ENCODE results near the gene SLC24A3. TPM values are rescaled to one million over a fixed set of nuclear protein-coding genes. Genes with fewer than 3 reads are reported as not detected.

The SLC24A3 gene
- total RNA-seq, 4 donors from 2014 or later, result 4.2 to 6.4 (median 5.6) TPM

DNA sequence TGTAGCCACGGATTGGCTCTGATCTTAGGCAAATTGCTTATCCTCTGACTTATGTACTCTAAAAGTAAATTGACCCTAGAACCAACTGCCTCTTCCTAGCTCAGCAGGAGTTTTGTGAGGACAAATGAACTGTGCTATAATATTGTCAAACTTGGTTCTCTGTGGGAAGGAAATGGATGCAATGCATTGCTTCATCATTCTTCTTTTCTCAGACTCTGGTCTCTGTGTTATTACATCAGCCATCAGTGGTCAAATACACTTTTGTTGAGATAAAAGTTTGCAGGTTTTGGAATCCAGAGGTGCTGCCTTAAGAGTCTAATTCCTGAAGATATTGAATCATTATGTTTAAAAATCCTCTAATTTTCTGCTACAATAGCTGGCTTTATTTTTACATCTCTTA, 64.9 kb downstream of the SLC24A3 start:
- no peaks in the 10 kb centered on the region for H3K9me3 ChIP-seq
- no peak overlapping the region for H3K27ac ChIP-seq
- H3K4me3 ChIP-seq, result no peak overlapping the region
- TF ChIP-seq EP300 (IDR thresholded peaks at IDR 0.05) (no peak), POLR2AphosphoS5 (IDR thresholded peaks at IDR 0.05) (no peak), POLR2A (IDR thresholded peaks at IDR 0.05) (no peak), CTCF (IDR thresholded peaks at IDR 0.05) (no peak)
- 65% methylated on average over 1 of the region's 1 CpG for WGBS
- H3K36me3 ChIP-seq, result no peaks in the 10 kb centered on the region
- no peak for DNase-seq (ENCODE audit: low spot score in 2 of 2)
- no peaks in the 10 kb centered on the region for H3K27me3 ChIP-seq
- H3K4me1 ChIP-seq, result peaks cover 33% of the 10 kb centered on the region

DNA sequence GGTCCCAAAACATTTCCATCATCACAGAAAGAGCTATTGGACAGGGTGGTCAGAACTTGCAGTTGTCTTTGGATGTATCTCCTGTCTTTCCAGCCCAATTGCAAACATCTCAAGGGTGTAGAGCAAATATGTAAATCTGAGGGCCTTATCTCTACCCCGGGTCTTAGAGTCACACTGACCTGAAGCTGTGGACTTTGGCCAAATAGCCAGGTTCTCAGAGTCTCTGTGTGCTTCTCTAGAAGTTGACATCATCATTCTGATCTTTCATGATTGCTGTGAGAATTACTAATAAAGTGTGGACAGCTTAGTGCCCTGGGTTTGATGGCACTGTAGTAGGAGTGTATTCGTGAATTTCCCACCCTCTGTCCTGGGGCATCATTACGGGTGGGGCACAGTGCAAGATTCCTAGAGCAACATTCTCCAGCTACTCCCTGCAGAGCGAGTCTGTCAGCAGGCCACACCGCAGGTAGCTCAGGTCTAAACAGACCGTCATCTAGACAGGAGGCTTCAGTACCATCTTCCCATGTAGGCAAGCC, 71.1 kb downstream of the SLC24A3 start:
- WGBS, result 61% methylated on average over 6 of the region's 6 CpGs

DNA sequence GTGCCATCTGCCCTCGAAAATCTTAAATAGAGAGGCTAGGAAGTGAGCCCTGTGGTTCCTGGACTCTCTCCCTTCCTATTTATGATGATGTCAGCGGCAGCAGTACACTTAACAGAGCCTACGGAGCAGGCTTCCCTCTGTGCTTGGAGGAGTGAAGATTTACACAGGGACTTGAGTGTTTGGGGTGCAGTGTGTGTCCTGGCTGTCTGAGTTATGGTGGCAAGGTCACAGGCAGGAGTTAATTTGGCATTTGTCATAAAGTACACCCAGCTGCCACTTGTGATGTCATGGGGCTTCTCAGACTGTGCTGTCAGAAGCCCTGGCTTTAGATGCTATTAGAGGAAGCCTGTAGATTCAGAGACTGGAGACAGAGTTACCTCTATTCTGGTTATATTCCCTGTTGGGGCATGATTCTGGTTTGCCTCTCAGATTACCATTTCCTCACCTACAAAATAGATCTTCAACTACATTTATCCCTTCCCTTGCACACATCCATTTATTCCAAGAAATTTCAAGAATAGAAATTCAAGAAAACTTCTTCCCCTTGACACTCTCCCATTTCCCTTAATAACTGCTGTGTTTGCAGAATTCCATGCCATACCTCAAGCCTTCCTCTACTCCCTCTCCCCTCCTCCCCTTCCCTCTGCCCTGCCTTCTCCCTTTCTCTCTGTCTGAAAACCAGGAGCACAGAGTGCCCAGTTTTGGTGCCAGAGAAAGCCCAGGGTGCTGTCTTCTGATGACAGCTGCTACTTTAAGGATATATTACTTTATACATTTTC, 72.1 kb downstream of the SLC24A3 start:
- DNase-seq (ENCODE audit: low spot score in 2 of 2), result no peak
- Histone ChIP-seq H3K4me3 (no peak overlapping the region), H3K9me3 (no peaks in the 10 kb centered on the region), H3K4me1 (peaks cover 6% of the 10 kb centered on the region), H3K36me3 (no peaks in the 10 kb centered on the region), H3K27ac (no peak overlapping the region), H3K27me3 (no peaks in the 10 kb centered on the region)
- no peak for TF ChIP-seq POLR2A (IDR thresholded peaks at IDR 0.05)
- TF ChIP-seq POLR2AphosphoS5 (IDR thresholded peaks at IDR 0.05), result no peak
- no peak for TF ChIP-seq EP300 (IDR thresholded peaks at IDR 0.05)
- no peak for TF ChIP-seq CTCF (IDR thresholded peaks at IDR 0.05)
- WGBS, result 71% methylated on average over 3 of the region's 3 CpGs

More for the DNA sequence above, 71.1 kb downstream of the SLC24A3 start:
- no peak for TF ChIP-seq POLR2AphosphoS5 (IDR thresholded peaks at IDR 0.05)
- no peak for TF ChIP-seq POLR2A (IDR thresholded peaks at IDR 0.05)
- TF ChIP-seq EP300 (IDR thresholded peaks at IDR 0.05), result no peak
- no peak for TF ChIP-seq CTCF (IDR thresholded peaks at IDR 0.05)
- H3K4me3 ChIP-seq, result no peak overlapping the region
- H3K27ac ChIP-seq, result no peak overlapping the region
- H3K36me3 ChIP-seq, result no peaks in the 10 kb centered on the region
- no peaks in the 10 kb centered on the region for H3K9me3 ChIP-seq
- no peak for DNase-seq (ENCODE audit: low spot score in 2 of 2)
- H3K4me1 ChIP-seq, result peaks cover 6% of the 10 kb centered on the region
- H3K27me3 ChIP-seq, result no peaks in the 10 kb centered on the region

DNA sequence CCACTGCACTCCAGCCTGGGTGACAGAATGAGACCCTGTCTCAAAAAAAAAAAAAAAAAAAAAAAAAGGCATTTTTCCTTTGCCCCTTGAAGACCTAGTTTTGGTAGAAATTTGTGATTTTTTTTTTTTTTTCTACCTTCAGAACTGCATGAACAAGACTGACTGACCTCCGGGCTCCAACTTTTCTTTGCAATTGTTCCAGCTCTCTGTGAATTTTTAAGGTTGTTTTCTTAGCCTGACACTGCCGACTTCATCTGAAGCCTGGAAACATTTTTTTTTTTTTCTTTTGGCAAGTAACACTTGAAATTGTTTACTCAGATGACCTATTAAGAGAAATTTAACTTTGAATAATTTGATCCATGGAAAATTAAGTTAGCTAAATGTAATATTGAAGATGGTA, 73.0 kb downstream of the SLC24A3 start:
- no peaks in the 10 kb centered on the region for H3K9me3 ChIP-seq
- H3K4me1 ChIP-seq, result peaks cover 6% of the 10 kb centered on the region
- no peak for DNase-seq (ENCODE audit: low spot score in 2 of 2)
- H3K4me3 ChIP-seq, result no peak overlapping the region
- no peaks in the 10 kb centered on the region for H3K36me3 ChIP-seq
- no peaks in the 10 kb centered on the region for H3K27me3 ChIP-seq
- WGBS, result 49% methylated on average over 2 of the region's 2 CpGs
- H3K27ac ChIP-seq, result no peak overlapping the region
- TF ChIP-seq POLR2AphosphoS5 (IDR thresholded peaks at IDR 0.05) (no peak), EP300 (IDR thresholded peaks at IDR 0.05) (no peak), POLR2A (IDR thresholded peaks at IDR 0.05) (no peak), CTCF (IDR thresholded peaks at IDR 0.05) (no peak)

- no peaks in the 10 kb centered on the region for H3K36me3 ChIP-seq
- peaks cover 11% of the 10 kb centered on the region for H3K4me1 ChIP-seq
- no peak overlapping the region for H3K4me3 ChIP-seq
- no peak for DNase-seq (ENCODE audit: low spot score in 2 of 2)
- 70% methylated on average over 2 of the region's 2 CpGs for whole genome bisulfite sequencing
- TF ChIP-seq CTCF (IDR thresholded peaks at IDR 0.05) (no peak), POLR2A (IDR thresholded peaks at IDR 0.05) (no peak), POLR2AphosphoS5 (IDR thresholded peaks at IDR 0.05) (no peak), EP300 (IDR thresholded peaks at IDR 0.05) (no peak)
- H3K9me3 ChIP-seq, result no peaks in the 10 kb centered on the region
- H3K27me3 ChIP-seq, result no peaks in the 10 kb centered on the region
- no peak overlapping the region for H3K27ac ChIP-seq
These were observed 75.6 kb downstream of the SLC24A3 start for GRCh38 chr20:19288061-19288460.

Measured in suprapubic skin (tissue), 4 donors.